ENCODE data around the gene NR2C1.

- TF ChIP-seq POLR2A (IDR thresholded peaks at IDR 0.05; ENCODE audit: borderline replicate concordance, extremely low read depth, insufficient read depth, insufficient read length): no peak
- TF ChIP-seq POLR2AphosphoS5 (IDR thresholded peaks at IDR 0.05; ENCODE audit: low read depth, low read length): no peak
- TF ChIP-seq, protein P1, sequence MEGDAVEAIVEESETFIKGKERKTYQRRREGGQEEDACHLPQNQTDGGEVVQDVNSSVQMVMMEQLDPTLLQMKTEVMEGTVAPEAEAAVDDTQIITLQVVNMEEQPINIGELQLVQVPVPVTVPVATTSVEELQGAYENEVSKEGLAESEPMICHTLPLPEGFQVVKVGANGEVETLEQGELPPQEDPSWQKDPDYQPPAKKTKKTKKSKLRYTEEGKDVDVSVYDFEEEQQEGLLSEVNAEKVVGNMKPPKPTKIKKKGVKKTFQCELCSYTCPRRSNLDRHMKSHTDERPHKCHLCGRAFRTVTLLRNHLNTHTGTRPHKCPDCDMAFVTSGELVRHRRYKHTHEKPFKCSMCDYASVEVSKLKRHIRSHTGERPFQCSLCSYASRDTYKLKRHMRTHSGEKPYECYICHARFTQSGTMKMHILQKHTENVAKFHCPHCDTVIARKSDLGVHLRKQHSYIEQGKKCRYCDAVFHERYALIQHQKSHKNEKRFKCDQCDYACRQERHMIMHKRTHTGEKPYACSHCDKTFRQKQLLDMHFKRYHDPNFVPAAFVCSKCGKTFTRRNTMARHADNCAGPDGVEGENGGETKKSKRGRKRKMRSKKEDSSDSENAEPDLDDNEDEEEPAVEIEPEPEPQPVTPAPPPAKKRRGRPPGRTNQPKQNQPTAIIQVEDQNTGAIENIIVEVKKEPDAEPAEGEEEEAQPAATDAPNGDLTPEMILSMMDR (IDR thresholded peaks at IDR 0.05 in 2 of 3, conservative IDR thresholded peaks at IDR 0.05 in 1 of 3; ENCODE audit: borderline replicate concordance in 1 of 3, insufficient read depth in 1 of 3, low read depth in 2 of 3, low read length in 2 of 3): no peak
- no peak for TF ChIP-seq ATF3 (IDR thresholded peaks at IDR 0.05)
Observed at GRCh38 chr12:95022477-95022876, 50.9 kb downstream of the NR2C1 start.
